GM21786 (cell line): ENCODE data around the gene TMEM53.

ENCODE experiments used
- ATAC-seq: cut with Tn5 transposase; IDR thresholded peaks from one replicate; pipeline ENCODE4 v1.9.1; 2021; ENCODE audit not compliant: unreplicated experiment

The TMEM53 gene

DNA sequence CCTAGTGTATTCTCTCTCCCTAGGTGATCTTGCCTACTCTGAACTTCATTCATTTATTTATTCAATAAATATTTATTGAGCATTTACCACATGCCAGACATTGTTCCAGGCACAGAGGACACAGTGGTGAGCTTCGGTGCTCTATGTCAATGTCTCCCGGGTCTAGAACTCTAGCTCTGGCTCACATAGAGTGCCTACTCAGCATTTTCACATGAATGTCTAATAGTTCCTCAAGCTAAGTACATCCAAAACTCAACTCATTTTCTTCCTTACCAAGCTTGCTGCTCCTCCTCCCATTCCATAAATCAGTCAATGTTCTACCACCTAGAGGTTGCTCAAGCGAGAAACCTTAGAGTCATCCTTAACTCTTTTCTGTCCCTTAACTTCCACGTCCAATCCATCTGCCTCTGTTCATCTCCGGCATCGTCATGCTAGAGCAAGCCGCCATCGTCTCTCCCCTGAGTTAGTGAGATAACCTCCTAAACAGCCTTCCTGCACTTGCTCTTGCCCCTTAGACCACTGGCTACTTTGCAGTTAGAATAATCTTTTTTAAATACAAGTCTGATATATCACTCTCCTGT lies 67.5 kb downstream of the TMEM53 start:
- no peak for ATAC-seq

DNA sequence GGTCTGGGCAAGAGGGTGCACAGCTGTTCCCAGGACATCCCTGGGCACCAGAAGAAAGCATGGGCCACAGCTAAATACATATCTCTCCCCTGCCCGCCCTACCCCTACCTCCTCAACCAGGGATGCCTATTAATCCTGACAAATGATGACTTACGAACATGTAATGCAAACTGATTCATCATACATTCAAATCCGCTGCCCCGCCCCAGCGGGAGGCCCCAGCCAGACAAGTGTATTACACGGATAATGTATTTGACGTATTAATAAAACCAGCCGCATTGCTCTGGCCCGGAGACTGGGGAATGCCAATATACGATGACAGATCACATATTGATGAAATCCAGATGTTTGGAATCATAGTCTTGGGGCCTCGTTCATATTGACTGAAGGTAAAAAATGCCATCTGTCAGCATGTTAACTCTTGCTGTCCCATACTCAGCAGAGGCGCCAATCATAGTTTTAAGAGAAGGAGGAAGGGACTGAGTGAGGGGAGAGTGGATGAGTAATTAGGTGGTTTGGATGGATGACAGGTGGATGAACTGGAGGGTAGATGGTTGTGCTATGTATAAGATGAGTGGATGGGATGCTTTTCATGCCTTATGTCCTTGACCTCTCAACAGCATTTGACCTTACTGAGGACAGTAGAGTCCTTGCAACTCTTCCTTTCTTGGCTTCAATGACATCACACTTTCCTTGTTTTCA lies 68.2 kb downstream of the TMEM53 start:
- ATAC-seq = no peak

DNA sequence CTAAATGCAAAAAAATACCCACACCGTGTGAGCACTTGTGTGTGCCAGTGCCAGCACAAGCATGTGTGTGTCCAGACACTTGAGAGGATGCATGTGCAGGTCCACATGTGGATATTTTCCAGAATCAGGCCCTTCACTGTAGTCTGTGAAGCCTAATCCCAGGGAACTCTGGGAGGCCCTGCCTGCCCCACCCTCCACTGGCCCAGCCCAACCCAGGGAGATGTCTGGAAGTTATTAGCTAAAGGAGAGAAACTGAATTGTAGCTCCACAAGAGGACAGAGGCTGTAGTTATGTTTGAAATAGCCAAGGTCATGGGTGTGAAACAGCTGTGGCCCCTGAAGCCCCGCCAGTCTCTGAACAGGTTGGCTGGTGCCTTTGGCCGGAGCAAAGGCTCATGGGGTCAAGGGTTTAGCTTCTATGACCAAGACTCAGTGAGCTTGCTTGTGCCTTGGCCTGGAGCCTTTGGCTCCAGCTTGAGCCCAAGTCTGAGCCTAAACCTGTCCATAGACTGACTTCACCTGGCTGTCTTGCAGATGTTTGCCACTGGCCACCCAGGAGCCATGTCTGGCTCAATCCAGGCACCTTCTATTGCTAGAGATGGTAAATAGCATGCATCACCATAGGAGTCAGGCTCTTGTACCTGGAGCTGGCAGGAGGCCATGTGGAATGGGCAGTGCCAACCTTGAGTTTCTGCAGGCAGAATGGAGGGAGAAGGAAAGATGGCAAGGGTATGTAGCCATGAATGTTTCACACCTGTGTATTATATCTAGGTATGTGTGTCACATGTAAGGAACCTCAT lies 69.9 kb downstream of the TMEM53 start:
- ATAC-seq = no peak

DNA sequence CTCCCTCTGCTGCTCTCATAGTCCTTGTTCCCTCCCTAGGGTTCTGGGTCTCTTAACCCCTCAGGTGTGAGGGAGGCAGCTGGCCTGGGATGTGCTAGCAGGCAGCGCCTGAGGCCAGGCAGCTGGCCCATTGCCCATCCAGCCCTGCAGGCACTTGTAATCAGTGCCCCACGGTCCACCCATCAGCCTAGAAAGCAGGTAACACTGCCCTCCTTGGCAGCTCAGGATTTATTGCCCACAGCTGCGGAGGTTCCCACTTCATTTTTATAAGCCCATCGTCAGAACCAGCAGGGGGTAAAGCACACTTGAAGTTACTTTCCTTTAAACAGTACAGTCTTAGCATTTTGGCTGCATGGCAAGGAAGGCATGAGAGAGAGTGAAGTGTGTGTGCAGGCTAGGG lies 70.6 kb downstream of the TMEM53 start:
- ATAC-seq = no peak
